ENCODE results near the gene STXBP2. TPM values are rescaled to one million over a fixed set of nuclear protein-coding genes. Genes with fewer than 3 reads are reported as not detected.
A peak's percentile ranks its signal among the peaks of the same experiment; 100 is the strongest.

The STXBP2 gene
- total and polyA plus RNA-seq, 9 of the 15 experiments (the other 6 are each of a cell fraction or from before 2014, with no cell fraction given), result 2.5 to 163 (median 71.3) TPM

DNA sequence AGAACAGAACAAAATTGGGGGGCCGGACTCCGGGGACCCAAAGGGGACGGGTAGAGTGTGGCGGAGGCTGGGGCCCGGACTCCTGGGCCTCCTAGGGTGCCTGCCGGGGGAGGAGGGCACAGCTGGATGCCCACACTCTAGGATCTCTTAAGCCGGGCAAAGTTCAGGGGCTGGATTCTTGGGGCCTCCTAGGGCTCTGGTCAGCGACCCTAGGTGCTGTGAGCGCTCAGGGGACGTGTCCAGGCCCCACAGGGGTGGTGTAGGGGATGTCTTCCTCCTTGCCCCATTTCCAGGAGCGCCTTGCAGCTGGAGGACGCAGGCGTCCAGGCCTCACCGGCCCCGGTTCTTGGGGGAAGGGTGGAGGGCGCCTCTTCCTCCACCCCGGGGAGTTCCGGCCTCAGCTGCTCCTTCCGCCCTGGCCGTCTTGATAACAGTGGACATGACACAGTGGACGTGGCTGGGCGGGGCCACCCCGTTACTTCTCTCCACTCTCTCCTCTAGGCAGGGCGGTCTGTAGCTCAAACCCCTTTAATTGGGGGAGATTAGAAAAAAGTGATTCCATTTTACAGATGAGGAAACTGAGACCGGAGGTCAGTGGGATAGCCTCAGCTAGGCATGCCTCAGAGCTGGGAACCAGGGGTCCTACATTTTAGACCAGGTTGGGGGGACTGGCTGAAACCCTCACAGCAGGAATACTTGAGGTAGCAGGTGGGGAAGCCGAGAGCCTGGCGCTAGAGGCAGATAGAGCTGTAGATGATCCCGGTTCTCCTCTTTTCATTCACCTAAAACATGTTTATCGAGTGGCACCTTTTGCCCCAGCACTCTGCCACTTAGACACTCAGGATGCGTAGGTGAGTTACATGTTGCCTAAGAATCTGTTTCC, 705 bp downstream of the STXBP2 start (continued):
- TF ChIP-seq, protein P1, sequence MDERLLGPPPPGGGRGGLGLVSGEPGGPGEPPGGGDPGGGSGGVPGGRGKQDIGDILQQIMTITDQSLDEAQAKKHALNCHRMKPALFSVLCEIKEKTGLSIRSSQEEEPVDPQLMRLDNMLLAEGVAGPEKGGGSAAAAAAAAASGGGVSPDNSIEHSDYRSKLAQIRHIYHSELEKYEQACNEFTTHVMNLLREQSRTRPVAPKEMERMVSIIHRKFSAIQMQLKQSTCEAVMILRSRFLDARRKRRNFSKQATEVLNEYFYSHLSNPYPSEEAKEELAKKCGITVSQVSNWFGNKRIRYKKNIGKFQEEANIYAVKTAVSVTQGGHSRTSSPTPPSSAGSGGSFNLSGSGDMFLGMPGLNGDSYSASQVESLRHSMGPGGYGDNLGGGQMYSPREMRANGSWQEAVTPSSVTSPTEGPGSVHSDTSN (CRISPR knock-in tag; IDR thresholded peaks at IDR 0.05; ENCODE audit: low read depth), result no peak
- TF ChIP-seq, protein P1 (tag; conservative IDR thresholded peaks at IDR 0.05; ENCODE audit: low read depth), result no peak
- no peak for TF ChIP-seq ZNF133 (CRISPR knock-in tag; IDR thresholded peaks at IDR 0.05)
- no peak for TF ChIP-seq XRCC5 (IDR thresholded peaks at IDR 0.05; ENCODE audit: low read depth, low read length)
- TF ChIP-seq HNRNPL (IDR thresholded peaks at IDR 0.05; ENCODE audit: low read depth, low read length), result no peak
- TF ChIP-seq CHD2 (IDR thresholded peaks at IDR 0.05; ENCODE audit: low read depth, low read length), result peak; percentile 39; the same call in 1 of the 2 replicates
- TF ChIP-seq, protein P2, sequence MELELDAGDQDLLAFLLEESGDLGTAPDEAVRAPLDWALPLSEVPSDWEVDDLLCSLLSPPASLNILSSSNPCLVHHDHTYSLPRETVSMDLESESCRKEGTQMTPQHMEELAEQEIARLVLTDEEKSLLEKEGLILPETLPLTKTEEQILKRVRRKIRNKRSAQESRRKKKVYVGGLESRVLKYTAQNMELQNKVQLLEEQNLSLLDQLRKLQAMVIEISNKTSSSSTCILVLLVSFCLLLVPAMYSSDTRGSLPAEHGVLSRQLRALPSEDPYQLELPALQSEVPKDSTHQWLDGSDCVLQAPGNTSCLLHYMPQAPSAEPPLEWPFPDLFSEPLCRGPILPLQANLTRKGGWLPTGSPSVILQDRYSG (tag; conservative IDR thresholded peaks at IDR 0.05; ENCODE audit: low read depth), result no peak
- TF ChIP-seq, protein P3, sequence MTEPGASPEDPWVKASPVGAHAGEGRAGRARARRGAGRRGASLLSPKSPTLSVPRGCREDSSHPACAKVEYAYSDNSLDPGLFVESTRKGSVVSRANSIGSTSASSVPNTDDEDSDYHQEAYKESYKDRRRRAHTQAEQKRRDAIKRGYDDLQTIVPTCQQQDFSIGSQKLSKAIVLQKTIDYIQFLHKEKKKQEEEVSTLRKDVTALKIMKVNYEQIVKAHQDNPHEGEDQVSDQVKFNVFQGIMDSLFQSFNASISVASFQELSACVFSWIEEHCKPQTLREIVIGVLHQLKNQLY (CRISPR knock-in tag; conservative IDR thresholded peaks at IDR 0.05), result 0 out of 4 replicates have a peak, but pooled peaks of 1 of the 2 experiments have one; percentile 28
- TF ChIP-seq, protein P4, sequence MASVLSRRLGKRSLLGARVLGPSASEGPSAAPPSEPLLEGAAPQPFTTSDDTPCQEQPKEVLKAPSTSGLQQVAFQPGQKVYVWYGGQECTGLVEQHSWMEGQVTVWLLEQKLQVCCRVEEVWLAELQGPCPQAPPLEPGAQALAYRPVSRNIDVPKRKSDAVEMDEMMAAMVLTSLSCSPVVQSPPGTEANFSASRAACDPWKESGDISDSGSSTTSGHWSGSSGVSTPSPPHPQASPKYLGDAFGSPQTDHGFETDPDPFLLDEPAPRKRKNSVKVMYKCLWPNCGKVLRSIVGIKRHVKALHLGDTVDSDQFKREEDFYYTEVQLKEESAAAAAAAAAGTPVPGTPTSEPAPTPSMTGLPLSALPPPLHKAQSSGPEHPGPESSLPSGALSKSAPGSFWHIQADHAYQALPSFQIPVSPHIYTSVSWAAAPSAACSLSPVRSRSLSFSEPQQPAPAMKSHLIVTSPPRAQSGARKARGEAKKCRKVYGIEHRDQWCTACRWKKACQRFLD (CRISPR knock-in tag; IDR thresholded peaks at IDR 0.05), result no peak
- TF ChIP-seq MAFF (IDR thresholded peaks at IDR 0.05; ENCODE audit: low read length), result no peak
- TF ChIP-seq PRMT5 (CRISPR knock-in tag; IDR thresholded peaks at IDR 0.05), result no peak
- no peak for TF ChIP-seq RB1 (IDR thresholded peaks at IDR 0.05; ENCODE audit: low read depth)
- TF ChIP-seq ZBTB17 (CRISPR knock-in tag; IDR thresholded peaks at IDR 0.05), result no peak
- no peak for TF ChIP-seq SMARCA4 (IDR thresholded peaks at IDR 0.05)
- no peak for TF ChIP-seq TBP (optimal IDR thresholded peaks at IDR 0.05; ENCODE audit: low read depth, low read length)
- TF ChIP-seq, protein P5, sequence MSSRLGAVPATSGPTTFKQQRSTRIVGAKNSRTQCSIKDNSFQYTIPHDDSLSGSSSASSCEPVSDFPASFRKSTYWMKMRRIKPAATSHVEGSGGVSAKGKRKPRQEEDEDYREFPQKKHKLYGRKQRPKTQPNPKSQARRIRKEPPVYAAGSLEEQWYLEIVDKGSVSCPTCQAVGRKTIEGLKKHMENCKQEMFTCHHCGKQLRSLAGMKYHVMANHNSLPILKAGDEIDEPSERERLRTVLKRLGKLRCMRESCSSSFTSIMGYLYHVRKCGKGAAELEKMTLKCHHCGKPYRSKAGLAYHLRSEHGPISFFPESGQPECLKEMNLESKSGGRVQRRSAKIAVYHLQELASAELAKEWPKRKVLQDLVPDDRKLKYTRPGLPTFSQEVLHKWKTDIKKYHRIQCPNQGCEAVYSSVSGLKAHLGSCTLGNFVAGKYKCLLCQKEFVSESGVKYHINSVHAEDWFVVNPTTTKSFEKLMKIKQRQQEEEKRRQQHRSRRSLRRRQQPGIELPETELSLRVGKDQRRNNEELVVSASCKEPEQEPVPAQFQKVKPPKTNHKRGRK (tag; IDR thresholded peaks at IDR 0.05), result no peak
- no peak for TF ChIP-seq ZNF3 (CRISPR knock-in tag; IDR thresholded peaks at IDR 0.05)
- no peak for TF ChIP-seq SMAD4 (CRISPR knock-in tag; conservative IDR thresholded peaks at IDR 0.05)
- no peak for TF ChIP-seq MCM7 (IDR thresholded peaks at IDR 0.05)
- TF ChIP-seq MTF1 (CRISPR knock-in tag; IDR thresholded peaks at IDR 0.05; ENCODE audit: borderline replicate concordance), result no peak
